ENCODE results near the gene UBE2D2.
"Not testable (repeated sequence)": the region's sequence is repeated elsewhere in the genome, so short reads cannot be mapped to it uniquely, and the experiment has no call there.

The UBE2D2 gene

DNA sequence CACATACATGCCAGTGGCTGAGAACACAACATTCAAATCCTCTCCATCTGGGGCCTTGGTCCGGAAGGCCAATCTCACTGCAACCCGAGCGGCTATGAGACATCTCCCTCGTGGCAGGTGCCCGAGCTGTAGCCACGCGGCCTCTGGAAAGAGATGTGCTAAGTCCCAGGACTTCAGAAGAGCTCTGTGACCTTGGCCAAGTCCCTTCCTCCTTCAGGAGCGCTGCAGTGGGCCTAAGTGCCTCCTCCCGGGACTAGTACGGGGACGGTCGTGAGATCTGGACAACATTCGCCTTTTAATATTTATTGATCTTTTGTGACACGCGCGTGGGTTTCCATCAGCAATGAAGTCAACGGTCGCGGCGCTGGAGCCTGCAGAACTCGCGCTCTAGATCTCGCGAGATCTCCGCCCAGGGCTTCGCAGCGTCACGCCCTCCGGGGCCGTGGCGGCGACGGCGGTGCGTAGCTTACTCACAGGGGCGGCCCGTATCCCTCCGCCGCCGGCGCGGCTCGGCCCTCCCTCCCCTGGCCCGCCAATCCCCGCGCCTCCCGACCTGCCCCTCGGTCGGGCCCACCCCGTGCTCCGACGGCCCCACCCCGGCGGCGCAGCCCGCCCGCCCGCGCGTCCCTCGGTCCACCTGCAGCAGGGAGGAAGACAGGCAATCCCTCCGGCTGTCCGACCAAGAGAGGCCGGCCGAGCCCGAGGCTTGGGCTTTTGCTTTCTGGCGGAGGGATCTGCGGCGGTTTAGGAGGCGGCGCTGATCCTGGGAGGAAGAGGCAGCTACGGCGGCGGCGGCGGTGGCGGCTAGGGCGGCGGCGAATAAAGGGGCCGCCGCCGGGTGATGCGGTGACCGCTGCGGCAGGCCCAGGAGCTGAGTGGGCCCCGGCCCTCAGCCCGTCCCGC is at the start of gene UBE2D2:
TSS of gene UBE2D2 (plus strand) at position 588 of the 903 bp plus-strand sequence. CDS start 453 bp downstream, outside the sequence.
- peak; percentile 98 for DNase-seq (ENCODE audit: low spot score)

DNA sequence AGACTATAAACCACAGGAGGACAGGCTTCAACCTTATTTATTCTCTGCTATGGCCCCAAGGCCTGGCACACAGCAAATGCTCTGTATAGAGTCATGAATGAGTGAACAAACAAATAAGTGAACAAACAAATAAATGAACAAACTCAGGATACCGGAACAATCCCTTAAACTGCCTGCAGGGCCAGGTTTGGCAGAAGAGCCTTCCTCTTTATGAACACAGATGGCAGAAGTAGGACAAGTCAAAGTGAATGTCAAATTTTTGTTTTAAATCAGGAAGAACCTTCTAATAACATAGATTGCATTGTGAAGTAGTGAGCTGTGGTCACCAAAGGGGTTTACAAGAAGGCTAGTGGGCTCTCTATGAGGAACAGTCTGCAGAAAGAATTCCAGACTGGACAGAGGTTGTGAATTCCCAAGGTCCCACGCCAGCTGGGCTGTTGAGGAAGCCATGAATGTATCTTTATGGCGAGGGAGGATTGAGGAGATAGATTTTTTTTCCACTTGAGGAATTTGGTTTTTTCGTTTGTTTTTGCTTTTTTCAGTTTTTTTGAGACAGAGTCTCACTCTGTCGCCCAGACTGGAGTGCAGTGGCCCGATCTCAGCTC is 48.3 kb upstream of the UBE2D2 start:
- no peak for DNase-seq (ENCODE audit: low spot score)

DNA sequence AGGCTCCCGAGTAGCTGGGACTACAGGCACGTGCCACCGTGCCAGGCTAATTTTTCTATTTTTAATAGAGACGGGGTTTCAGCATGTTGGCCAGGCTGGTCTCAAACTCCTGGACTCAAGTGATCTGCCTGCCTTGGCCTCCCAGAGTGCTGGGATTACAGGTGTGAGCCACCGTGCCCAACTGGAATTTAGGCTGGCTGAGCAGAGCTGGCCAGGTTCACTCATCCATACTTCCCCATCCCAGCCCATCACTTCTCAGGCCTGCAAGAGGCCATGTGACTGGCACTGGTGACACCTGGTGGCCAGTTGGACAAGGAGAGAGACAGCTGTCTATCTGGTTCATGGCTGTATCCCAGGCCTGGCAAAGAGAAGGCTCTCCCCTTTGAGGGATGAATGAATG is 47.7 kb upstream of the UBE2D2 start:
- peak; percentile 82 for DNase-seq (ENCODE audit: low spot score)

DNA sequence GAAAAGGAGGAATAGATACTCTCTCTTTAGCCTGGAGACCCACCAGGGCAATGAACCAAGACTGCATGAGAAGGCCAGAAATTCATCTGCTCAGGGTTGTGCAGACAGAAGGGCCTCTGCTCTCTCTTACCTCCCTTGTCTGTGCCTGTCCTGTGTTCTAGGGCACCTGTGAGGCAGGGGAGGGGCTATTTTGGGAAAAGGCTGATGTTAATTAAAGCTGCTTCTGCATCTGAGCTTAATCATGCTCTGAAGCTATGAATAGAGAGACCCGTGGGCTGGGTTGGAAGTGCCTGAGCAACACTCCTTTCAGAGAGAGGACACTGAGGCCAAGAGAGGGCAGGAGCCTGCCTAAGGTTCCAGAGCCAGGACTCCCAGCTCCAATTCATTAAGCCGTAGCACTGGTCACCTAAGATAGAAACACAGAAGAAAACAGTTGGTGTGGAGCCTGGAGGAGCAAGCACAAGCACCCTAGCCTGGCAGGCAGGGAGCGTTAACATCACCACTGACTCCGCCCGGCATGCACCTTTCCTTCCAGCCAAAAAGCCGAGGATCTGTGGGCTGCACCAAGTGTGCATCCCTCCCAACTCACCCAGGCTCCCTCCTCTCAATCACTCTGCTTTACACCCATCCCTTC is 47.2 kb upstream of the UBE2D2 start:
- DNase-seq (ENCODE audit: low spot score) = no peak

DNA sequence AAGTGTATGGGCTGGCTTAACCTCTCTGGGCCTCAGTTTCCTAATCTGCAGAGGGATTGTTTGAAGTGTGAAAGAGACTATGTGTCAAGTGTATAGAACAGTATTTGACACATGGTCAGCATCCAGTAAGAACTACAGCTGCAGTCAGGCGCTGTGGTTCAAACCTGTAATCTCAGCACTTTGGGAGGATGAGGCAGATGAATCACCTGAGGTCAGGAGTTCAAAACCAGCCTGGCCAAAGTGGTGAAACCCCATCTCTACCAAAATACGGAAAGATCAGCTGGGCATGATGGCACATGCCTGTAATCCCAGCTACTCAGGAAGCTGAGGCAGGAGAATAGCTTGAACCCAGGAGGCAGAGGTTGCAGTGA is 46.7 kb upstream of the UBE2D2 start:
- no peak for DNase-seq (ENCODE audit: low spot score)

DNA sequence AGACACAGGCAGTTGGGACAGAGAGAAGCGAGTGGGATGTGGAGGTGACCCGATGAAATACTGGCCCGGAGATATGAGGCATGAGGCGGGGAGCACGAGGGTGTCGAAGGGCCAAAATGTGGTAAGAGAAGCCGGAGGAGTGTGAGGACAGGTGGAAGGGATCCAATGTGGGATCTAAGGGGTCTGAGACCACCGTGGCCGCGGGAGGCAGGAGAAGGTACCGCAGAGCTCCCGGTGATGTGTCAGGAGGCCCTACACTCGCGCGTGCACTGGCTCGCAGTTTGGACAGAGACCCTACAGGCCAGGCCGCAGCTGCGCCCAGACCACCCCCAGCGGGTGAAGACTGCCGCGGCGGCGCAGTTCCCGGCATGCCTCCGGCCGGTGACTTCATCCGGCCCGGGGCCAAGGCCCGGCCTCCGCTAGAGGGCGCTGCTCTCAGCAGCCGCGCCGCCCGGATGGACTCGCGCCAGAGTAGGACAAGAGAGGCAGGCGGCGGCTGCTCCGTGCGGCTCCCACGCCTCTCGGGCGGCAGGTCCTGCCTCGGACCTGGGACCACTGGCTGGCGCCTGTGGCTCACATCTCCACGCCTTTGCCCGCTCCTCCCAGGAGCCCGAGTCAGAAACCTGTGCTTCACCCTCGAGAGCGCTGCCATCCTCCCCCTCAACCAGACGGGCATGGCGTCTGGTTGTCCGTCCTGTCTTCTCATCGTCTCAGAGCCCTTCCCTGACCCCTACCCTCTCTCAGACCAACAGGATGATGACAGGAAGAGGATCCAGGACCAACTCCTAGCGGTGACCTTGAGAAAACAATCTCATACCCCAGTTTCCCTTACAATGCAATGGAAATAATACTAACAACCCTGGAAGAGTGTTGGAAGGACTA is 43.2 kb upstream of the UBE2D2 start:
- DNase-seq (ENCODE audit: low spot score) = peak; percentile 90

DNA sequence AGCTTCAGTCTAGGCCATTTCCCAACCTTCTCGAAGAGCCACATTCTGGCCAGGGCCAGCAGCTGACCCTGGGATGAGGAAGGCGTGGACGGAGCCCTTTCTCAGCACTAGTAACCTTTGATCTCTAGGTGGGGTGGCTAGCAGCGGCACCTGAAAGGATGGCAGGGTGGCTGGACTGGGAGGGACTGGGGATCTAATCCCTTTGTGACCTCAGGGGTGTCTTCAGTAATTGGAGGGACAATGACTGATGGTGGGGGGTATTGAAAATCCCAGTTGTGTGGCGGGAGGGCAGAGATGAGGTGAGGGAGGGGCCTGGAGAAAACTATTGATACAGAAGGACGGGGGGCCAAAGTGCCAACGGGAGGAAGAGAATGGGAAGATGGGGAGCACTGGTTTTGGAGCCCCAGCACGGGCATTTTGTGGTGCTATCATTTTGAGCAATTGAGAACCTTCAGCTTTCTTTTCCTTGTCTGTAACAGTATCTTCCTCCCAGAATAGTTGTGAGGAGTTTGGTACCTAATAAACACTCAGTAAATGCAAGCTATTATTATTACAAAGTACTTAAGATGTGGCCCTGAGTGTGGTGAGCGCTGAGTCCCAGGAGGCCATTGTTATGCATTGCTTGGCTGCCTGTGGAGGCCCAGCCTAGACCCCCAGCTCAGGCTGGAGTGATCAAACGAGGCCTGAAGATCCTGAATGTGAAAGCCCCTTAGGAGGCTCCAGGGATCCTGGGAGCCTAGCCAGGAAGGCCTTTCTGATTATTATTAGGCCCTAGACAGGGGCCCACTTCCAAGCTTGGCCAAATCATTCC is 37.3 kb upstream of the UBE2D2 start:
- no peak for DNase-seq (ENCODE audit: low spot score)

DNA sequence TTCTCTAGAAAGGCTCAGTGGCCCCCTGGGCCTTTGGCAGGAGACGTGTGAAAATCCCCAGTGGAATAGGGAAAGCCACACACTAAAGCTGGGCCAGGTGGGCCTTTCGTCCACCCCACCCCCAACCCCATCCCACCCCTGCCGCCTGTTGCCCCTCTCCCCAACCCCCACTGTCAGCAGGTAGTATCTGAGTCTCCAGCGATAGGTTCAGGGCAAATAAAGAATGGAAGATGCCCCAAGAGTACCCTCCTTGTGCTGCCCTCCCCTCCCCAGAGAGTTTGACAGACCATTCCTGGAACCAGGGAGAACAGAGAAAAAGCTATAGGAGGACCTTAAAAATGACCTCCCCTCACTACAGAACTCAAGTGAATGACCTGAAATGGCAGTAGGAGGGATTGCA is 36.7 kb upstream of the UBE2D2 start:
- no peak for DNase-seq (ENCODE audit: low spot score)

DNA sequence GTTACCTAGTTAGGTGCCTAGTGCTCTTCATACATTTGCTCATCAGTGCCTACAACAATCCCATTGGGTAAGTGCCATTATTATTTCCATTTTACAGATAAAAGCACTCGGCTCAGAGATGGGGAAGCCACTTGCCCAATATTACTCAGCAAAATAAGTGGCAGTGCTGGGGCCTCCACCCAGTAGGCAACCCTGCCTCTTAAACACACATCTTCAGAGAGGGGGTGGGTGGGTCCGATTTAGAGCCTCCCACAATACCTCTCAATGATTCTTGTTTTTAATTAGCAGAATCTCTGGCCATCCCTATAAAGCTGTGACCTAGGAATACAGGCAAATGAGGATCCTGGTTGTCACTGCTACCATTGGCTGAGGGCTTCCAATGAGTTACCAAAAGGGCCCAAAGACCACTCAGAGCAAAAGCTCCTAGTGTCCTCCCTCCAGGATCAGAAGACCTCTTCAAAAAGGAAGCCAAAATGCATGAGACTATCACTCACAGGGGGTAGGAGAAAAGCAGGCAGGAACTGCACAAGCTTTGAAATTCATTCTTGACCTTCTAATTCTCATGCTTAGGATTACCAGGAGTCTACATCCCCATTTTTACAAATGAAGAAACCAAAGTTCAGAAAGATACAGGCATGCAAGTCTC is 36.1 kb upstream of the UBE2D2 start:
- DNase-seq (ENCODE audit: low spot score) = no peak

DNA sequence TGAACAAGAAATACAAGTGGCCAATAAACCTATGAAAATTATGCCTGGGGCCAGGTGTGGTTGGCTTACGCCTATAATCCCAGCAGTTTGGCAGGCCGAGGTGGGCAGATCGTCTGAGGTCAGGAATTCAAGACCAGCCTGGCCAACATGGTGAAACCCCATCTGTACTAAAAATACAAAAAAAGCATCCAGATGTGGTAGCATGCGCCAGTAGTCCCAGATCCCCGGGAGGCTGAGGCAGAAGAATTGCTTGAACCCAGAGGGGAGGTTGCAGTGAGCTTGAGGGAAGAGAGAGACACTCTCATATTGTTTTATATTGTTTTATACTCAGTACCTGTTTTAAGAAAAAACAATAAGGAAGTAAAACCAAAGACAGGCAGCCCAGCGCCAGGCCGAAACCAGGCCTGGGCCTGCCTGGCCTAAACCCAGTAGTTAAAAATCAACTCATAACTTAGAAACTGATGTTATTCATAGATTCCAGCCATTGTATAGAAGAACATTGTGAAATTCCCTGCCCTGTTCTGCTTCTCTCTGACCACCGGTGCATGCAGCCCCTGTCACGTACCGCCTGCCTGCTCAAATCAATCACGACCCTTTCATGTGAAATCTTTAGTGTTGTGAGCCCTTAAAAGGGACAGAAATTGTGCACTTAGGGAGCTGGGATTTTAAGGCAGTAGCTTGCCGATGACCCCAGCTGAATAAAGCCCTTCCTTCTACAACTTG is 35.4 kb upstream of the UBE2D2 start:
- DNase-seq (ENCODE audit: low spot score) = not testable (repeated sequence)

DNA sequence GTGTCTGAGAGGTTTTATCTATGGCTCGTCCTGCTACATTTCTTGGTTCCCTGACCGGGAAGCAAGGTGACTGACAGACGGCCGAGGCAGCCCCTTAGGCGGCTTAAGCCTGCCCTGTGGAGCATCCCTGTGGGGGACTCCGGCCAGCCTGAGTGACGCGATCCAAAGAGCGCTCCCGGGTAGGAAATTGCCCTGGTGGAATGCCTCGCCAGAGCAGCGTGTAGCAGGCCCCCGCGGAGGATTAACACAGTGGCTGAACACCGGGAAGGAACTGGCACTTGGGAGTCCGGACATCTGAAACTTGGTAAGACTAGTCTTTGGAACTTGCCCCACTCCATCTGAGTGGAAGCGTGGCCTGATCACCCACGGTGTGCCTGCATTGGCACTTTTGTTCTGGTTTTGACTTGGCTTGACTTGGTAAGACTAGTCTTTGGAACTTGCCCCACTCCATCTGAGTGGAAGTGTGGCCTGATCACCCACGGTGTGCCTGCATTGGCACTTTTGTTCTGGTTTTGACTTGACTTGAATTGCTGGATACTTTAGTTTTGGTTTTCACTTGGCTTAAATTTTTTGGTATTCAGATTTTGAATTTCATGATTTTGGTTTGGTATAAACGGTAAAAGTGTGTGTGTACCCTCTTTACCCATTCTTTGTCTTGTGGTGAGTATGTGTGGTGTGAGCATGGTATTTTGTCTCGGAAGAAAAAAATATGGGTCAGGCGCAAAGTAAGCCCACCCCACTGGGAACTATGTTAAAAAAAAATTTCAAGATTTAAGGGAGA is 34.6 kb upstream of the UBE2D2 start:
- DNase-seq (ENCODE audit: low spot score) = not testable (repeated sequence)

DNA sequence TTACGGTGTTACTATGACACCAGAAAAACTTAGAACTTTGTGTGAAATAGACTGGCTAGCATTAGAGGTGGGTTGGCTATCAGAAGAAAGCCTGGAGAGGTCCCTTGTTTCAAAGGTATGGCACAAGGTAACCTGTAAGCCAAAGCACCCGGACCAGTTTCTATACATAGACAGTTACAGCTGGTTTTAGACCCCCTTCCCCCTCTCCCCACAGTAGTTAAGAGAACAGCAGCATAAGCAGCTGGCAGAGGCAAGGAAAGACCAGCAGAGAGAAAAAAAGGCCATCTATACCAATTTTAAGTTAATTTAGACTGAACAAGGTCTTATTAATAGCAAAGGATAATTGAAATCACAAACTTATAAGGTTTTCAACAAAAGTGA is 34.1 kb upstream of the UBE2D2 start:
- not testable (repeated sequence) for DNase-seq (ENCODE audit: low spot score)

DNA sequence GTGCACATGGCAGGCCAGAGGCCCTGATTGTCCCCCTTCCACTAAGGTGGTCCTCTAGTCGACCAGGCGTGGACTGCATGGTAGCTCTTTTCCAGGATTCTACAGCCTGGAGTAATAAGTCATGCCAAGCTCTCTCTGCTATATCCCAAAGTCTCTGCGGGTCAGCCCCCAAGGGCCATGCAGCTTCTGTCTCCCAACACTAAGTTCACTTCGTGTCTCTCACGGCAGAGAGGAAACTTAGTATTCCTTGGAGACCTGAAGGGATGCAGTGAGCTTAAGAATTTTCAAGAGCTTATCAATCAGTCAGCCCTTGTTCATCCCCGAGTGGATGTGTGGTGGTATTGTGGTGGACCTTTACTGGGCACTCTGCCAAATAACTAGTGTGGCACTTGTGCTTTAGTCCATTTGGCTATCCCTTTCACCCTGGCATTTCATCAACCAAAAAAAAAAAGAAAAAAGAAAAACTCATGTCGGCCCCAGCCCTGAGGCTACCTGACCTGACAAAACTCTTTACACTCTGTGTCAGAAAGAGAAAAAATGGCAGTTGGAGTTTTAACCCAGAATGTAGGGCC is 33.2 kb upstream of the UBE2D2 start:
- not testable (repeated sequence) for DNase-seq (ENCODE audit: low spot score)

DNA sequence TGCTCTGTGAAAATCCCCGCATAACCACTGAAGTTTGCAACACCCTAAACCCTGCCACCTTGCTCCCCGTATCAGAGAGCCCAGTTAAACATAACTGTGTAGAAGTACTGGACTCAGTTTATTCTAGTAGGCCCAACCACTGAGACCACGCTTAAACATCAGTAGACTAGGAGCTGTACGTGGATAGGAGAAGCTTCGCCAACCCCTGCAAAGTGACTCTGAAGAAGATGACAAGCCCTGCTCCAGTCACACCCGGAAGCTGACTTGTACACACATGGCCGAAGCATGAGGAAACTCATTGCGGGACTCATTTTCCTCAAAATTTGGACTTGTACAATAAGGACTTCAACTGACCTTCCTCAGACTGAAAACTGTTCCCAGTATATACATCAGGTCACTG is 32.4 kb upstream of the UBE2D2 start:
- not testable (repeated sequence) for DNase-seq (ENCODE audit: low spot score)

DNA sequence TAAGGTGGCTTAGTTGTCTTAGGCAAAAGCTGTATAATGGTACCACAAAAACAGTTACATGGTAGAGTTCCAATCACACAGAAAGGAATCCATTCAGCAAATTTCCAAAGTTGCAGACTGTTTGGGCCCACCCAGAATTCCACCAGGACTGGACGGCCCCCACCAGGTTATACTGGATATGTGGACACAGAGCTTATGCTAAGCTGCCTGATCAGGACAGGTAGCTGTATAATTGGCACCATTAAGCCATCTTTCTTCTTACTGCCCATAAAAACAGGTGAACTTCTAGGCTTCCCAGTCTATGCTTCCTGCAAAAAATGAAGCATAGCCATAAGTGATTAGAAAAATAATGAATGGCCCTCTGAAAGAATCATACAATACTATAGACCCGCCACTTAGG is 31.1 kb upstream of the UBE2D2 start:
- DNase-seq (ENCODE audit: low spot score) = not testable (repeated sequence)

DNA sequence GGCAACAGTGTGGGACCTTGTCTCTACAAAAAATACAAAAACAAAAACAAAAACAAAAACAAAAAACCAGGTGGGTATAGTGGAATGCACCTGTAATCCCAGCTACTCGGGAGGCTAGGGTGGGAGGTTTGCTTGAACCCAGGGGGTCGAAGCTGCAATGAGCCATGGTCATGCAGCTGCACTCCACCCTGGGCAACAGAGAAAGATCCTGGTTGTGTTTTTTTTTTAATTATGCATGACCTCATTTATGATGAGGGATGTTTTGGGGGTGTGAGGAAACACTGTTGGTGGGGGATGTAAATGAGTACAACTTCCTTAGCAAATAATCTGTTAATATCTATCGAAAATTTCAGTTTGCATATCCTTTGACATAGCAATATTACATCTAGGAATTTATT is 29.4 kb upstream of the UBE2D2 start:
- DNase-seq (ENCODE audit: low spot score) = no peak

DNA sequence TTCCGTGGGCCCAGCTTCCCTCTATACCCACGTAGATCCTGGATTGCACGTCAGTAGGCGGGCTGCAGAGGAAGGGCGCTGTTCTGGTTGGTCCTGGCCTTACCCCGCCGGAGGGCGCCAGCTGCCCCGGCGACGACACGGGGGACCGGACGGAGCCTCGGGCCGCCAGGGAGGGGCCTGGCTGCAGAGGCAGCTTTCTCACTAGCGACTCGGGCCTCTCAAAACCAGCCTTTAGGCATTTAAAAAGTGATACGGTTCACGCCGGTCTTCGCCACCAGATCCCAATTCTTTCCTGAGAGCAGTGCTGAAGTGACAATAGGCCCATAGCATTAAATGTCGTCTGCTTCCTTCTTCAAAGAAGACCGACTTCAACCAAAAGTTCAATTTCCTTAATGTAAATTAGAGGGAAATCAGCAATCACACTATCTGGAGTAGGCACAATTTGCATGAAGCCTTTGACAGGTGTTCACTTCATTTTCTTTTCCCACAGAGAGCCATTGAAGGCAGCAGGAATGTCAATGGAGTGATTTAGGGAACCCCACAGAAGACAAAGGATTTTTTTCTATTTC is 17.6 kb upstream of the UBE2D2 start:
- peak; percentile 44 for DNase-seq (ENCODE audit: low spot score)

DNA sequence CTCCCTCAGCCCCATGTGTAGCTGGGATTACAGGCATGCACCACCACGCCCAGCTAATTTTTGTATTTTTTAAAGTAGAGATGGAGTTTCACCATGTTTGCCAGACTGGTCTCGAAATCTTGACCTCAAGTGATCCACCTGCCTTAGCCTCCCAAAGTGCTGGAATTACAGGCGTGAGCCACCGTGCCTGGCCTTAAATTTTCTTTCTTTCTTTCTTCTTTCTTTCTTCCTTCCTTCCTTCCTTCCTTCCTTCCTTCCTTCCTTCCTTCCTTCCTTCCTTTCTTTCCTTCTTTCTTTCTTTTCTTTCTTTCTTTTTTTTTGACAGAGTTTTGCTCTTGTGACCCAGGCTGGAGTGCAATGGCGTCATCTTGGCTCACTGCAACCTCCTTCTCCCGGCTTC is 14.5 kb upstream of the UBE2D2 start:
- DNase-seq (ENCODE audit: low spot score) = not testable (repeated sequence)
